Nephron progenitor cell (in vitro differentiated cells): ENCODE data around the gene CACNA1C.
A peak's percentile ranks its signal among the peaks of the same experiment; 100 is the strongest.

ENCODE experiments used
- DNase-seq: peaks from one replicate; pipeline ENCODE4 v3.0.0; 2021
- H3K27ac Mint-ChIP-seq: 2 replicates; pipeline ENCODE4 v1.8.0; 2021; ENCODE audit warnings: mild to moderate bottlenecking, moderate library complexity, mixed read lengths
- H3K27me3 Mint-ChIP-seq: 2 replicates; pipeline ENCODE4 v1.8.0; 2021; ENCODE audit warnings: mild to moderate bottlenecking, low read depth, mixed read lengths; ENCODE audit not compliant: poor library complexity
- H3K36me3 Mint-ChIP-seq: 2 replicates; pipeline ENCODE4 v1.8.0; 2021; ENCODE audit warnings: low read depth, mixed read lengths
- H3K4me1 Mint-ChIP-seq: 2 replicates; pipeline ENCODE4 v1.8.0; 2021; ENCODE audit warnings: mixed read lengths
- H3K4me3 Mint-ChIP-seq: 2 replicates; pipeline ENCODE4 v1.8.0; 2021; ENCODE audit warnings: mild to moderate bottlenecking, moderate library complexity, mixed read lengths
- H3K9me3 Mint-ChIP-seq: 2 replicates; pipeline ENCODE4 v1.8.0; 2021; ENCODE audit warnings: mild to moderate bottlenecking, moderate library complexity, mixed read lengths
- TF ChIP-seq, protein P1 (sequence below): fragments of 200-600 bp; sonication (generic); IDR thresholded peaks from 2 replicates; pipeline ENCODE4 v1.5.0; 2021; ENCODE audit warnings: antibody characterized with exemption

The CACNA1C gene

DNA sequence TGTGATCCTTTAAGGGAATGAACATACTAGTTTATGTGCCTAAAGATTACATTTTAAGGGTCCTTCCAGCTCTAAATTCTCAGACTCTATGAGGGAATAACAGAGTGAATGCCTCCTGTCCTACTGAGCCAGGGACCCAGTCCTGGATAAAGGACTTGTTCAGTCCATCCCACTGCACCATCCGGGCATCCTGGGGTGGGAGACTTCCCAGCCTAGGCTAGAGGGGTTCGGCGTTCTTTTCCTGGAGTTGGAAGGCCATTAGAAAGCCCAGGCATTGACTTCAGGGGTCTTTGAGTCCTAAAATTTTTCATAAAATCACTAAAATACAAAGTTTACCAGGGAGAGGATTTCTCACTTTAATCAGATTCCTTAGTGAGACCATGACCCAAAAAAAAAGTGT lies 614.1 kb downstream of the CACNA1C start:
- Mint-ChIP-seq H3K4me3 (no peak overlapping the region), H3K27ac (no peak overlapping the region), H3K9me3 (no peaks in the 10 kb centered on the region), H3K4me1 (no peaks in the 10 kb centered on the region), H3K36me3 (no peaks in the 10 kb centered on the region), H3K27me3 (peaks cover 23% of the 10 kb centered on the region)
- no peak for DNase-seq
- TF ChIP-seq, protein P1, sequence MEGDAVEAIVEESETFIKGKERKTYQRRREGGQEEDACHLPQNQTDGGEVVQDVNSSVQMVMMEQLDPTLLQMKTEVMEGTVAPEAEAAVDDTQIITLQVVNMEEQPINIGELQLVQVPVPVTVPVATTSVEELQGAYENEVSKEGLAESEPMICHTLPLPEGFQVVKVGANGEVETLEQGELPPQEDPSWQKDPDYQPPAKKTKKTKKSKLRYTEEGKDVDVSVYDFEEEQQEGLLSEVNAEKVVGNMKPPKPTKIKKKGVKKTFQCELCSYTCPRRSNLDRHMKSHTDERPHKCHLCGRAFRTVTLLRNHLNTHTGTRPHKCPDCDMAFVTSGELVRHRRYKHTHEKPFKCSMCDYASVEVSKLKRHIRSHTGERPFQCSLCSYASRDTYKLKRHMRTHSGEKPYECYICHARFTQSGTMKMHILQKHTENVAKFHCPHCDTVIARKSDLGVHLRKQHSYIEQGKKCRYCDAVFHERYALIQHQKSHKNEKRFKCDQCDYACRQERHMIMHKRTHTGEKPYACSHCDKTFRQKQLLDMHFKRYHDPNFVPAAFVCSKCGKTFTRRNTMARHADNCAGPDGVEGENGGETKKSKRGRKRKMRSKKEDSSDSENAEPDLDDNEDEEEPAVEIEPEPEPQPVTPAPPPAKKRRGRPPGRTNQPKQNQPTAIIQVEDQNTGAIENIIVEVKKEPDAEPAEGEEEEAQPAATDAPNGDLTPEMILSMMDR: no peak

DNA sequence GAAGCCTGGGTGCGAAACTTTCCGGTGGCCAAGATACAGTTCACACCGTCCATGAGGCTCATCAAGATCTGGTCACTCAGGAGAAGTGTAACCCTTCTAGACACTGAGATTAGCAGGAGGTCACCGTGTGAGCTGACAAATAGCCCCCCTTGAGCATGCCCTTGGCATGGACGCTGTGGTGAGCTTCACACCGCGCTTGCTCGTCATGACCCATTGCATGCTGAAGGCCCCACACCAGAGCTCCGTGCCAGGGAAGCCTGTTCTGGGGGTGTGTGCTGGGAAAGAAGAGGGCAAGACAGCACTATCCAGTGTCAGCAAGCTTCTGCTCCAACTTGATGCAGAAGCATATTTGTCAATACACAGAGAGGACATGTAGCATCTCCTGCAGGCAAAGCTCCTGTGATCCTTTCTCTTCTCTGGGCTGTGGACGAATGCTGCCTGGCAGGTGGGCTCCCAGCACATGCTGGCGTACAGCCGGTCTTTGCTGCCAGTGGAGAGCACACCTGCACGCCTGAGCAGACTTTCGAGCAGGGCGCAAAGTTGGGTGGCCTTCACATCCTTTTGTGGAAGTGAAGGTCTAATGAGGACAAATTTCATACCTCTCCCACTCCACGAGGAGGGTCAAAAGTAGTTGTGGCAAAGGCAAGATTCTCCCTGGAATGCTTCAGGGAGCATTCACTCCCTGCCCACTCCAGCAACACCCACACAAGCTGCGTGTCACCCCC lies 615.1 kb downstream of the CACNA1C start:
- Mint-ChIP-seq H3K9me3 (no peaks in the 10 kb centered on the region), H3K36me3 (no peaks in the 10 kb centered on the region), H3K27ac (no peak overlapping the region), H3K27me3 (peaks cover 19% of the 10 kb centered on the region), H3K4me3 (no peak overlapping the region), H3K4me1 (no peaks in the 10 kb centered on the region)
- no peak for DNase-seq
- TF ChIP-seq, protein P1: no peak

DNA sequence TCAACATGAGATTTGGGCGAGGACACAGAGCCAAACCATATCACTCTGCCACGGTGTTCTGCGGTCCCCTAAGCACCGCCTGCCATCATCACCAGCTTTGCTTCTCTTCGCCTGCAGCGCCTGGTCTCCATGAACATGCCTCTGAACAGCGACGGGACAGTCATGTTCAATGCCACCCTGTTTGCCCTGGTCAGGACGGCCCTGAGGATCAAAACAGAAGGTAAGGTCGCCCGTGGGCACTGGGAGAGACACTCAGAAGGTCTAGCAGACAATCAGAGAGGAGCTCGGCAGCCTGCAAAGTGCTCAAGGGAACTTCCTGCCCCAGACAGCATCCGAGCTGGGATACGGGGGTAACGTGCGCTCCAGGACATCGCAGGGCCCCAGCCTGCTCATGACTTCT lies 616.0 kb downstream of the CACNA1C start:
- Mint-ChIP-seq H3K27ac (no peak overlapping the region), H3K36me3 (no peaks in the 10 kb centered on the region), H3K9me3 (no peaks in the 10 kb centered on the region), H3K4me1 (peaks cover 4% of the 10 kb centered on the region), H3K27me3 (peaks cover 17% of the 10 kb centered on the region), H3K4me3 (no peak overlapping the region)
- TF ChIP-seq, protein P1: no peak
- DNase-seq: no peak

DNA sequence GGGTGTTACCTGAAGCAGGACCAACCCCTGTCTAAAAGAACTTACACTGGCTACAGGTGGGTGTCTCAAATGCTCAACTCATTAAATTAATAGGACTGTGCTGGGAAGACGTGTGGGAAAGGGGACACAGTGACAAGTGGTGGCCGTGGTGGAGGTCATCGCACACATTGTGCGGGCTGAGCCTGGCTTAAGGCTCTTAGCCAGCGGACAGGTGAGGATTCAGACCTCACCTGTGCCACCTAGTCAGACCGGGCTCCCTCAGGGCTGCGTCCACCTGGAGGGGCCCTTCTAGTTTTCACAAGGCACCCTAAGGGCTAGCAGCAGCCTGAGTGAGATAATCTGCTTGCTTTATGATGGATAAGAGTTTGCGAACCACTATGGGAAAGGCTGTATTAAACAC lies 616.8 kb downstream of the CACNA1C start:
- H3K4me1 Mint-ChIP-seq: peaks cover 4% of the 10 kb centered on the region
- H3K27me3 Mint-ChIP-seq: peaks cover 12% of the 10 kb centered on the region
- DNase-seq: no peak
- no peak overlapping the region for H3K4me3 Mint-ChIP-seq
- H3K27ac Mint-ChIP-seq: peak overlapping the region; percentile 17
- TF ChIP-seq, protein P1: no peak
- H3K9me3 Mint-ChIP-seq: no peaks in the 10 kb centered on the region
- H3K36me3 Mint-ChIP-seq: no peaks in the 10 kb centered on the region

DNA sequence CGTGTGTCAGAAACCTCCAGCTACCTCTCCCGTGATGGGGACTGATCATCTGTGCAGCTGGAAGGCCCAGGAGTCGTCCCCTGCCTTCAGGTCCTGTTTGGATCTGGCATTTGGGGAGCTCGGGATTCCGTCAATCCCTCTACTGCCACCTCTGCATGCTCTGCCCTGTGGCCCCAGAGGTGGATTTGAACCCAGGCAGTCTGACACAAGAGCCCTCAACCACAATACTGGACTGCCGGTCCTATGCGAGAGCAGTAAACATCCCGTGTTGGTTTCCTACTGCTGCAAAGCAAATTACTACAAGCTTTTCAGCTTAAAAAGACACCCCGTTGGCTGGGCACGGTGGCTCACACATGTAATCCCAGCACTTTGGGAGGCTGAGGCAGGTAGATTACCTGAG lies 620.1 kb downstream of the CACNA1C start:
- Mint-ChIP-seq H3K27me3 (peaks cover 6% of the 10 kb centered on the region), H3K9me3 (no peaks in the 10 kb centered on the region), H3K4me3 (no peak overlapping the region), H3K27ac (no peak overlapping the region), H3K36me3 (no peaks in the 10 kb centered on the region), H3K4me1 (peaks cover 7% of the 10 kb centered on the region)
- TF ChIP-seq, protein P1: no peak
- no peak for DNase-seq
